Measurements from ENCODE around the gene RGS6. TPM values are rescaled to one million over a fixed set of nuclear protein-coding genes. Genes with fewer than 3 reads are reported as not detected.

RGS6 gene
- total RNA-seq, 2 donors from 2014 or later: 0.15 to 0.45 TPM

DNA sequence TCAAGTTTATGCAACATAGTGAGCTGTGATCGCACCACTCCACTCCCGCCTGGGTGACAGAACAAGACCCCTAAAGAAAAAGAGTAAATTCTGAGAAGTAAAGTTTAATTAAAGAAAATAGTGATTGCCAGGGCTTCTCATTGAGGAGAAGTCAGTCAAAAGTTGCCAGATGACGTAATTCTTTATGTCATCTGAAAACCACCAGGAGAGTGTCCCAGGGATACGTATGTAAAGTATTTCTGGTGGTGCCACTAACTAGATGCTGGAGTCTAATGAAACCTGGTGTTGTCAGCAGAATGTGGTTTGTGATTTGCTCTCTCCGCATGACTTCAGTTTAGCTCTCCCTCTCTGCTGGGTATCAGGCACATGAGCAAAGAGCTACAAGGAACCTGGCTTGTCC, 569.2 kb downstream of the RGS6 start:
- no peaks in the 10 kb centered on the region for H3K9me3 ChIP-seq
- H3K36me3 ChIP-seq: no peaks in the 10 kb centered on the region
- H3K9ac ChIP-seq (ENCODE audit: low read depth in 2 of 2, low read length in 2 of 2): no peak overlapping the region
- H3K27ac ChIP-seq: no peak overlapping the region
- intact Hi-C loops (cut with DNase I): no loop called here
- no peak for TF ChIP-seq CTCF (IDR thresholded peaks at IDR 0.05)
- H3K4me1 ChIP-seq: no peaks in the 10 kb centered on the region
- no peaks in the 10 kb centered on the region for H3K27me3 ChIP-seq
- DNase-seq: no peak
- no peak overlapping the region for H3K4me3 ChIP-seq

GRCh38 chr14:72503271-72503670, 571.0 kb downstream of the RGS6 start:
- TF ChIP-seq CTCF (IDR thresholded peaks at IDR 0.05): no peak
- no peak overlapping the region for H3K4me3 ChIP-seq
- no peaks in the 10 kb centered on the region for H3K4me1 ChIP-seq
- no peaks in the 10 kb centered on the region for H3K36me3 ChIP-seq
- H3K27ac ChIP-seq: no peak overlapping the region
- H3K27me3 ChIP-seq: no peaks in the 10 kb centered on the region
- H3K9ac ChIP-seq (ENCODE audit: low read depth in 2 of 2, low read length in 2 of 2): no peak overlapping the region
- no peak for DNase-seq
- H3K9me3 ChIP-seq: no peaks in the 10 kb centered on the region
- intact Hi-C loops (cut with DNase I): no loop called here

GRCh38 chr14:72503696-72504368, 571.6 kb downstream of the RGS6 start:
- no peak overlapping the region for H3K27ac ChIP-seq
- DNase-seq: no peak

DNA sequence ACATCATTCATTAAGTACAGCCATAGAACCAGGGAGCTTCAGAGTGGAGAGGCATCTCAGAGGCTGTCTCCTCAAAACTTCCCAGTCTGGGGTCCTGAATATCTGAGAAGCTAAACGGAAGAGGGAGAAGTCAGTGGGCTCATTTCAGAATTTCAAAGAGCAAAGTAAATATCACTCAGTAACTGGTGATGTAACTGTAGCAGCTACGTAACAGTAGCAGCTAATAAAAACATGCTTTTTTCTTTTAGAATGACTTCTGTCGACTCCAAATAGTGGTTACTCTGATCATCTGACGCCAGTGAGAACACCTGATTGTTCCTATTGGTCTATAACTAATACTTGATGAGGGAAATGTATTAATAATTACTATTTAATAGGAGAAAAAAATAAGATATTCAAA, 578.3 kb downstream of the RGS6 start:
- H3K9me3 ChIP-seq: no peaks in the 10 kb centered on the region
- no peak for DNase-seq
- intact Hi-C loops (cut with DNase I): no loop called here
- H3K9ac ChIP-seq (ENCODE audit: low read depth in 2 of 2, low read length in 2 of 2): no peak overlapping the region
- H3K4me3 ChIP-seq: no peak overlapping the region
- no peaks in the 10 kb centered on the region for H3K36me3 ChIP-seq
- no peak for TF ChIP-seq CTCF (IDR thresholded peaks at IDR 0.05)
- H3K27me3 ChIP-seq: no peaks in the 10 kb centered on the region
- H3K27ac ChIP-seq: no peak overlapping the region
- no peaks in the 10 kb centered on the region for H3K4me1 ChIP-seq

More at GRCh38 chr14:72503696-72504368, 571.6 kb downstream of the RGS6 start:
- H3K36me3 ChIP-seq: no peaks in the 10 kb centered on the region
- no peaks in the 10 kb centered on the region for H3K27me3 ChIP-seq
- intact Hi-C loops (cut with DNase I): no loop called here
- H3K9ac ChIP-seq (ENCODE audit: low read depth in 2 of 2, low read length in 2 of 2): no peak overlapping the region
- H3K9me3 ChIP-seq: no peaks in the 10 kb centered on the region
- H3K4me1 ChIP-seq: no peaks in the 10 kb centered on the region
- TF ChIP-seq CTCF (IDR thresholded peaks at IDR 0.05): no peak
- no peak overlapping the region for H3K4me3 ChIP-seq

- Histone ChIP-seq H3K4me1 (no peaks in the 10 kb centered on the region), H3K36me3 (no peaks in the 10 kb centered on the region), H3K27ac (no peak overlapping the region), H3K4me3 (no peak overlapping the region), H3K27me3 (no peaks in the 10 kb centered on the region), H3K9ac (ENCODE audit: low read depth in 2 of 2, low read length in 2 of 2) (no peak overlapping the region), H3K9me3 (no peaks in the 10 kb centered on the region)
- intact Hi-C loops (cut with DNase I): no loop called here
- DNase-seq: no peak
- TF ChIP-seq CTCF (IDR thresholded peaks at IDR 0.05): no peak
Observed at GRCh38 chr14:72512281-72512680, 580.1 kb downstream of the RGS6 start.

Measured in colonic mucosa (tissue), 4 donors.